ENCODE measurements around the gene RXFP1.

RXFP1 gene

GRCh38 chr4:158605393-158605792 lies 83.7 kb downstream of the RXFP1 start:
- TF ChIP-seq EZH2 (IDR thresholded peaks at IDR 0.05; ENCODE audit: borderline replicate concordance, low read depth, low read length, severe bottlenecking) (no peak), CTCF (IDR thresholded peaks at IDR 0.05; ENCODE audit: borderline replicate concordance, extremely low read depth, low read length, poor library complexity, severe bottlenecking) (no peak)
- no peak overlapping the region for H3K4me2 ChIP-seq (ENCODE audit: insufficient read depth, low read length)

GRCh38 chr4:158606969-158607368 lies 85.3 kb downstream of the RXFP1 start:
- Histone ChIP-seq H3K9ac (ENCODE audit: low read depth, low read length) (no peak overlapping the region), H3K4me3 (ENCODE audit: low read depth in 1 of 2, low read length in 2 of 2) (no peak overlapping the region), H3K4me2 (ENCODE audit: insufficient read depth, low read length) (no peak overlapping the region), H3K4me1 (ENCODE audit: insufficient read depth, low read length) (no peaks in the 10 kb centered on the region), H3K27me3 (ENCODE audit: insufficient read depth, low read length, poor library complexity) (no peaks in the 10 kb centered on the region), H3K9me3 (ENCODE audit: insufficient read depth, low read length, severe bottlenecking) (no peaks in the 10 kb centered on the region), H3K27ac (ENCODE audit: low read length) (no peak overlapping the region), H4K20me1 (ENCODE audit: insufficient read depth, low read length) (no peaks in the 10 kb centered on the region), H3K36me3 (ENCODE audit: insufficient read depth, low read length) (no peaks in the 10 kb centered on the region), H3K79me2 (ENCODE audit: insufficient read depth, low read length) (no peaks in the 10 kb centered on the region), H2AFZ (ENCODE audit: low read depth, low read length) (no peak overlapping the region)
- TF ChIP-seq CTCF (IDR thresholded peaks at IDR 0.05; ENCODE audit: borderline replicate concordance, extremely low read depth, low read length, poor library complexity, severe bottlenecking): no peak
- no peak for TF ChIP-seq EZH2 (IDR thresholded peaks at IDR 0.05; ENCODE audit: borderline replicate concordance, low read depth, low read length, severe bottlenecking)
- no peak for DNase-seq
- no peak for ATAC-seq (ENCODE audit: insufficient read depth, low read depth)

More at GRCh38 chr4:158605393-158605792, 83.7 kb downstream of the RXFP1 start:
- Histone ChIP-seq H3K79me2 (ENCODE audit: insufficient read depth, low read length) (no peaks in the 10 kb centered on the region), H3K27ac (ENCODE audit: low read length) (no peak overlapping the region), H3K4me3 (ENCODE audit: low read depth in 1 of 2, low read length in 2 of 2) (no peak overlapping the region), H4K20me1 (ENCODE audit: insufficient read depth, low read length) (no peaks in the 10 kb centered on the region), H3K9me3 (ENCODE audit: insufficient read depth, low read length, severe bottlenecking) (no peaks in the 10 kb centered on the region), H3K9ac (ENCODE audit: low read depth, low read length) (no peak overlapping the region), H3K27me3 (ENCODE audit: insufficient read depth, low read length, poor library complexity) (no peaks in the 10 kb centered on the region), H2AFZ (ENCODE audit: low read depth, low read length) (no peak overlapping the region), H3K36me3 (ENCODE audit: insufficient read depth, low read length) (no peaks in the 10 kb centered on the region), H3K4me1 (ENCODE audit: insufficient read depth, low read length) (no peaks in the 10 kb centered on the region)
- no peak for DNase-seq
- no peak for ATAC-seq (ENCODE audit: insufficient read depth, low read depth)

- Histone ChIP-seq H4K20me1 (ENCODE audit: insufficient read depth, low read length) (no peaks in the 10 kb centered on the region), H3K4me1 (ENCODE audit: insufficient read depth, low read length) (no peaks in the 10 kb centered on the region), H3K27ac (ENCODE audit: low read length) (no peak overlapping the region), H2AFZ (ENCODE audit: low read depth, low read length) (no peak overlapping the region), H3K79me2 (ENCODE audit: insufficient read depth, low read length) (no peaks in the 10 kb centered on the region), H3K4me2 (ENCODE audit: insufficient read depth, low read length) (no peak overlapping the region), H3K9me3 (ENCODE audit: insufficient read depth, low read length, severe bottlenecking) (no peaks in the 10 kb centered on the region), H3K9ac (ENCODE audit: low read depth, low read length) (no peak overlapping the region), H3K4me3 (ENCODE audit: low read depth in 1 of 2, low read length in 2 of 2) (no peak overlapping the region), H3K36me3 (ENCODE audit: insufficient read depth, low read length) (no peaks in the 10 kb centered on the region), H3K27me3 (ENCODE audit: insufficient read depth, low read length, poor library complexity) (no peaks in the 10 kb centered on the region)
- TF ChIP-seq EZH2 (IDR thresholded peaks at IDR 0.05; ENCODE audit: borderline replicate concordance, low read depth, low read length, severe bottlenecking) (no peak), CTCF (IDR thresholded peaks at IDR 0.05; ENCODE audit: borderline replicate concordance, extremely low read depth, low read length, poor library complexity, severe bottlenecking) (no peak)
- no peak for ATAC-seq (ENCODE audit: insufficient read depth, low read depth)
- DNase-seq: no peak
Measured at GRCh38 chr4:158609116-158609515, 87.4 kb downstream of the RXFP1 start.

- H3K79me2 ChIP-seq (ENCODE audit: insufficient read depth, low read length): no peaks in the 10 kb centered on the region
Measured at GRCh38 chr4:158610790-158611189, 89.1 kb downstream of the RXFP1 start.

More at GRCh38 chr4:158610790-158611189, 89.1 kb downstream of the RXFP1 start:
- H3K36me3 ChIP-seq (ENCODE audit: insufficient read depth, low read length): no peaks in the 10 kb centered on the region
- H3K4me2 ChIP-seq (ENCODE audit: insufficient read depth, low read length): no peak overlapping the region
- no peak for ATAC-seq (ENCODE audit: insufficient read depth, low read depth)
- H4K20me1 ChIP-seq (ENCODE audit: insufficient read depth, low read length): no peaks in the 10 kb centered on the region
- H3K4me1 ChIP-seq (ENCODE audit: insufficient read depth, low read length): no peaks in the 10 kb centered on the region
- no peak overlapping the region for H3K27ac ChIP-seq (ENCODE audit: low read length)
- TF ChIP-seq EZH2 (IDR thresholded peaks at IDR 0.05; ENCODE audit: borderline replicate concordance, low read depth, low read length, severe bottlenecking) (no peak), CTCF (IDR thresholded peaks at IDR 0.05; ENCODE audit: borderline replicate concordance, extremely low read depth, low read length, poor library complexity, severe bottlenecking) (no peak)
- H3K9me3 ChIP-seq (ENCODE audit: insufficient read depth, low read length, severe bottlenecking): no peaks in the 10 kb centered on the region
- H2AFZ ChIP-seq (ENCODE audit: low read depth, low read length): no peak overlapping the region
- no peak overlapping the region for H3K4me3 ChIP-seq (ENCODE audit: low read depth in 1 of 2, low read length in 2 of 2)
- DNase-seq: no peak
- no peaks in the 10 kb centered on the region for H3K27me3 ChIP-seq (ENCODE audit: insufficient read depth, low read length, poor library complexity)
- H3K9ac ChIP-seq (ENCODE audit: low read depth, low read length): no peak overlapping the region

All from DND-41 (cell line).